ENCODE results near the gene EDN2.

EDN2 gene

GRCh38 chr1:41449326-41449921 is 35.1 kb downstream of the EDN2 start:
- TF ChIP-seq FOXP2 (optimal IDR thresholded peaks at IDR 0.05; ENCODE audit: borderline replicate concordance, extremely low read depth, extremely low read length, insufficient read depth) = no peak
- TF ChIP-seq POLR2AphosphoS5 (IDR thresholded peaks at IDR 0.05; ENCODE audit: low read depth, low read length) = no peak
- TF ChIP-seq SIN3A (IDR thresholded peaks at IDR 0.05; ENCODE audit: borderline replicate concordance, insufficient read depth, low read length) = no peak
- TF ChIP-seq, protein P1, sequence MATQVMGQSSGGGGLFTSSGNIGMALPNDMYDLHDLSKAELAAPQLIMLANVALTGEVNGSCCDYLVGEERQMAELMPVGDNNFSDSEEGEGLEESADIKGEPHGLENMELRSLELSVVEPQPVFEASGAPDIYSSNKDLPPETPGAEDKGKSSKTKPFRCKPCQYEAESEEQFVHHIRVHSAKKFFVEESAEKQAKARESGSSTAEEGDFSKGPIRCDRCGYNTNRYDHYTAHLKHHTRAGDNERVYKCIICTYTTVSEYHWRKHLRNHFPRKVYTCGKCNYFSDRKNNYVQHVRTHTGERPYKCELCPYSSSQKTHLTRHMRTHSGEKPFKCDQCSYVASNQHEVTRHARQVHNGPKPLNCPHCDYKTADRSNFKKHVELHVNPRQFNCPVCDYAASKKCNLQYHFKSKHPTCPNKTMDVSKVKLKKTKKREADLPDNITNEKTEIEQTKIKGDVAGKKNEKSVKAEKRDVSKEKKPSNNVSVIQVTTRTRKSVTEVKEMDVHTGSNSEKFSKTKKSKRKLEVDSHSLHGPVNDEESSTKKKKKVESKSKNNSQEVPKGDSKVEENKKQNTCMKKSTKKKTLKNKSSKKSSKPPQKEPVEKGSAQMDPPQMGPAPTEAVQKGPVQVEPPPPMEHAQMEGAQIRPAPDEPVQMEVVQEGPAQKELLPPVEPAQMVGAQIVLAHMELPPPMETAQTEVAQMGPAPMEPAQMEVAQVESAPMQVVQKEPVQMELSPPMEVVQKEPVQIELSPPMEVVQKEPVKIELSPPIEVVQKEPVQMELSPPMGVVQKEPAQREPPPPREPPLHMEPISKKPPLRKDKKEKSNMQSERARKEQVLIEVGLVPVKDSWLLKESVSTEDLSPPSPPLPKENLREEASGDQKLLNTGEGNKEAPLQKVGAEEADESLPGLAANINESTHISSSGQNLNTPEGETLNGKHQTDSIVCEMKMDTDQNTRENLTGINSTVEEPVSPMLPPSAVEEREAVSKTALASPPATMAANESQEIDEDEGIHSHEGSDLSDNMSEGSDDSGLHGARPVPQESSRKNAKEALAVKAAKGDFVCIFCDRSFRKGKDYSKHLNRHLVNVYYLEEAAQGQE (IDR thresholded peaks at IDR 0.05; ENCODE audit: insufficient read depth in 1 of 2, low read depth in 2 of 2, low read length in 2 of 2) = no peak
- no peak for TF ChIP-seq TAF1 (IDR thresholded peaks at IDR 0.05; ENCODE audit: borderline replicate concordance, insufficient read depth, low read length)

DNA sequence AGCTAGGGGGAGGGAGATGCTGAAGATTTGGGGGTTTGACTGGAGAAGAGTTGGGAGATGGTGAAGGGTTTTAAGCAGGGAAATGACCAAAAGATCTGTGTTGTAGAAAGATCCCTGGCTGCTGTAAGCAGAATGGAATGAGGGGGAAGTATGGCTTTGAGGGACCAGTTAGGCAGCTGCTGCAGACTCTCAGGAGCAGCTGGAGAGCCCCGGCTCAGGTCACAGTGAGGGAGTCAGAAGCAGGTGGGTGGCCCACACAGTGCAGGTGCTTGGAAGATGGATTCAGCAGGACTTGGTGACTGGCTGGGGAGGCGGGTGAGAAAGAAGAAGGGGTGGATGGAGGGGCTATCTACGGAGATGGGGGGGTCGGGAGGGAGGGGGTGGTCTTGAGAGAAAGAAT is 35.7 kb downstream of the EDN2 start:
- TF ChIP-seq TAF1 (IDR thresholded peaks at IDR 0.05; ENCODE audit: borderline replicate concordance, insufficient read depth, low read length) (no peak), FOXP2 (optimal IDR thresholded peaks at IDR 0.05; ENCODE audit: borderline replicate concordance, extremely low read depth, extremely low read length, insufficient read depth) (no peak), POLR2AphosphoS5 (IDR thresholded peaks at IDR 0.05; ENCODE audit: low read depth, low read length) (no peak), SIN3A (IDR thresholded peaks at IDR 0.05; ENCODE audit: borderline replicate concordance, insufficient read depth, low read length) (no peak)
- TF ChIP-seq, protein P1 (IDR thresholded peaks at IDR 0.05; ENCODE audit: insufficient read depth in 1 of 2, low read depth in 2 of 2, low read length in 2 of 2) = no peak

GRCh38 chr1:41447995-41448770 is 36.3 kb downstream of the EDN2 start:
- TF ChIP-seq, protein P1 (IDR thresholded peaks at IDR 0.05; ENCODE audit: insufficient read depth in 1 of 2, low read depth in 2 of 2, low read length in 2 of 2) = no peak
- TF ChIP-seq SIN3A (IDR thresholded peaks at IDR 0.05; ENCODE audit: borderline replicate concordance, insufficient read depth, low read length) (no peak), TAF1 (IDR thresholded peaks at IDR 0.05; ENCODE audit: borderline replicate concordance, insufficient read depth, low read length) (no peak), FOXP2 (optimal IDR thresholded peaks at IDR 0.05; ENCODE audit: borderline replicate concordance, extremely low read depth, extremely low read length, insufficient read depth) (no peak), POLR2AphosphoS5 (IDR thresholded peaks at IDR 0.05; ENCODE audit: low read depth, low read length) (no peak)

- TF ChIP-seq TAF1 (IDR thresholded peaks at IDR 0.05; ENCODE audit: borderline replicate concordance, insufficient read depth, low read length) (no peak), POLR2AphosphoS5 (IDR thresholded peaks at IDR 0.05; ENCODE audit: low read depth, low read length) (no peak), FOXP2 (optimal IDR thresholded peaks at IDR 0.05; ENCODE audit: borderline replicate concordance, extremely low read depth, extremely low read length, insufficient read depth) (no peak), SIN3A (IDR thresholded peaks at IDR 0.05; ENCODE audit: borderline replicate concordance, insufficient read depth, low read length) (no peak)
- TF ChIP-seq, protein P1 (IDR thresholded peaks at IDR 0.05; ENCODE audit: insufficient read depth in 1 of 2, low read depth in 2 of 2, low read length in 2 of 2) = no peak
Observed at GRCh38 chr1:41446851-41447610, 37.5 kb downstream of the EDN2 start.

All from PFSK-1 (cell line).